Liver (tissue), 9 donors: ENCODE data around the gene POU5F1. TPM values are rescaled to one million over a fixed set of nuclear protein-coding genes. Genes with fewer than 3 reads are reported as not detected.
"Not testable (repeated sequence)": the region's sequence is repeated elsewhere in the genome, so short reads cannot be mapped to it uniquely, and the experiment has no call there.

Experiments
- DNase-seq: peaks from one replicate; pipeline ENCODE4 v3.0.0-alpha.2; 2017; ENCODE audit warnings: low spot score
- H3K27ac ChIP-seq, 2 donors: one replicate each; pipeline ENCODE4 v1.7.0; 2013; ENCODE audit warnings: inconsistent platforms in 2 of 2, low read length in 2 of 2, control low read depth in 1 of 2, low read depth in 1 of 2, mild to moderate bottlenecking in 1 of 2
- H3K27me3 ChIP-seq, 4 donors: one replicate each; pipeline versions ENCODE4 v1.6.1 to v1.7.0; 2013; ENCODE audit warnings: low read length in 3 of 4, inconsistent platforms in 1 of 4, mild to moderate bottlenecking in 1 of 4, moderate library complexity in 1 of 4; ENCODE audit not compliant: control insufficient read depth in 4 of 4, insufficient read depth in 4 of 4
- H3K36me3 ChIP-seq, 4 donors: one replicate each; pipeline versions ENCODE4 v1.6.1 to v1.7.0; 2013; ENCODE audit warnings: low read length in 3 of 4, mild to moderate bottlenecking in 3 of 4, low read depth in 1 of 4, moderate library complexity in 1 of 4; ENCODE audit not compliant: control insufficient read depth in 4 of 4, insufficient read depth in 3 of 4
- H3K4me1 ChIP-seq, 4 donors: one replicate each; pipeline versions ENCODE4 v1.6.1 to v1.7.0; 2013; ENCODE audit warnings: low read length in 3 of 4, mild to moderate bottlenecking in 3 of 4, moderate library complexity in 1 of 4; ENCODE audit not compliant: control insufficient read depth in 4 of 4, insufficient read depth in 4 of 4
- H3K4me3 ChIP-seq, 3 donors: one replicate each; pipeline versions ENCODE4 v1.6.1 to v1.7.0; 2013; ENCODE audit warnings: low read length in 3 of 3, control low read depth in 1 of 3, low read depth in 1 of 3, mild to moderate bottlenecking in 1 of 3
- H3K9ac ChIP-seq, 2 donors: one replicate each; pipeline ENCODE4 v1.7.0; 2013; ENCODE audit warnings: low read length in 2 of 2, mild to moderate bottlenecking in 2 of 2, moderate library complexity in 2 of 2, control low read depth in 1 of 2, low read depth in 1 of 2
- H3K9me3 ChIP-seq, 4 donors: one replicate each; pipeline versions ENCODE4 v1.6.1 to v1.7.0; 2013; ENCODE audit warnings: low read length in 3 of 4; ENCODE audit not compliant: control insufficient read depth in 4 of 4
- EGR1 ChIP-seq, 2 donors: IDR thresholded peaks; 2 replicates each; pipeline ENCODE4 v1.6.1; 2016 to 2018; ENCODE audit warnings: antibody characterized with exemption in 2 of 2, low read depth in 2 of 2
- FOXA1 ChIP-seq: IDR thresholded peaks from 2 replicates; pipeline ENCODE4 v1.6.1; 2016; ENCODE audit warnings: antibody characterized with exemption
- FOXA2 ChIP-seq: IDR thresholded peaks from 2 replicates; pipeline ENCODE4 v1.6.1; 2016; ENCODE audit warnings: antibody characterized with exemption
- GABPA ChIP-seq, 2 donors: IDR thresholded peaks in 1 of 2; conservative IDR thresholded peaks in 1 of 2; 2 replicates each; pipeline ENCODE4 v1.6.1; 2016; ENCODE audit warnings: antibody characterized with exemption in 2 of 2, mild to moderate bottlenecking in 1 of 2, moderate library complexity in 1 of 2
- HNF4A ChIP-seq, 2 donors: conservative IDR thresholded peaks; 2 replicates each; pipeline ENCODE4 v1.6.1; 2016; ENCODE audit warnings: antibody characterized with exemption in 2 of 2, mild to moderate bottlenecking in 2 of 2
- HNF4G ChIP-seq: IDR thresholded peaks from 2 replicates; pipeline ENCODE4 v1.6.1; 2016; ENCODE audit warnings: antibody characterized with exemption
- NR2F2 ChIP-seq: IDR thresholded peaks from 2 replicates; pipeline ENCODE4 v1.6.1; 2016; ENCODE audit warnings: antibody characterized with exemption
- RAD21 ChIP-seq, 2 donors: IDR thresholded peaks; 2 replicates each; pipeline ENCODE4 v1.6.1; 2016; ENCODE audit warnings: antibody characterized with exemption in 2 of 2, mild to moderate bottlenecking in 2 of 2
- RXRA ChIP-seq, 2 donors: IDR thresholded peaks; 2 replicates each; pipeline ENCODE4 v1.6.1; 2017 to 2018; ENCODE audit warnings: antibody characterized with exemption in 2 of 2, mild to moderate bottlenecking in 1 of 2
- SP1 ChIP-seq: IDR thresholded peaks from 2 replicates; pipeline ENCODE4 v1.6.1; 2018; ENCODE audit warnings: antibody characterized with exemption, mild to moderate bottlenecking
- TAF1 ChIP-seq: conservative IDR thresholded peaks from 2 replicates; pipeline ENCODE4 v1.6.1; 2016; ENCODE audit warnings: antibody characterized with exemption, mild to moderate bottlenecking
- YY1 ChIP-seq: IDR thresholded peaks from 2 replicates; pipeline ENCODE4 v1.6.1; 2016; ENCODE audit warnings: antibody characterized with exemption, mild to moderate bottlenecking
- WGBS: extraction: QIAGEN DNeasy Blood & Tissue Kit; methylation state at CpG from one replicate; pipeline ENCODE4 v1.1.7; 2013; 5-methylcytosine and 5-hydroxymethylcytosine counted together
- polyA plus RNA-seq, 2 donors: library from polyadenylated mRNA; stranded (reverse) in 1 of 2; unstranded in 1 of 2; fragments of 200-250 nt in 1 of 2; fragments of >200 nt in 1 of 2; fragmentation: Nextera tagmentation in 1 of 2; extraction: Ambion mirVana in 1 of 2; gene quantifications; one replicate each; pipeline versions ENCODE4 v1.2.1 to v1.2.3, GENCODE V29; 2013 to 2015
- total RNA-seq, 2 donors: library from RNA; depleted of rRNA; stranded (reverse); fragments of >200 nt; gene quantifications; one replicate each; pipeline ENCODE4 v1.2.3, GENCODE V29; 2014
- TF ChIP-seq, protein P1 (sequence below): IDR thresholded peaks from 2 replicates; pipeline ENCODE4 v1.6.1; 2016; ENCODE audit warnings: antibody characterized with exemption
- TF ChIP-seq, protein P2 (sequence below): IDR thresholded peaks from 2 replicates; pipeline ENCODE4 v1.6.1; 2016; ENCODE audit warnings: antibody characterized with exemption, mild to moderate bottlenecking
- TF ChIP-seq, protein P3 (sequence below): IDR thresholded peaks from 2 replicates; pipeline ENCODE4 v1.6.1; 2016; ENCODE audit warnings: antibody characterized with exemption
- TF ChIP-seq, protein P4 (sequence below): fragments of 150-350 bp; IDR thresholded peaks from 2 replicates; pipeline ENCODE4 v1.5.1; 2017; ENCODE audit warnings: improper control_type of control experiment, low read depth, low read length; ENCODE audit not compliant: missing input control
- TF ChIP-seq, protein P5 (sequence below): IDR thresholded peaks from 2 replicates; pipeline ENCODE4 v1.6.1; 2016; ENCODE audit warnings: antibody characterized with exemption
- donor health status: healthy.
- donor health status: healthy.
- donor health status: healthy.
- donor health status: healthy.
- donor health status: healthy.

POU5F1 gene
- total and polyA plus RNA-seq, 4 donors, result 0.32 to 3.2 TPM; not detected in 2

DNA sequence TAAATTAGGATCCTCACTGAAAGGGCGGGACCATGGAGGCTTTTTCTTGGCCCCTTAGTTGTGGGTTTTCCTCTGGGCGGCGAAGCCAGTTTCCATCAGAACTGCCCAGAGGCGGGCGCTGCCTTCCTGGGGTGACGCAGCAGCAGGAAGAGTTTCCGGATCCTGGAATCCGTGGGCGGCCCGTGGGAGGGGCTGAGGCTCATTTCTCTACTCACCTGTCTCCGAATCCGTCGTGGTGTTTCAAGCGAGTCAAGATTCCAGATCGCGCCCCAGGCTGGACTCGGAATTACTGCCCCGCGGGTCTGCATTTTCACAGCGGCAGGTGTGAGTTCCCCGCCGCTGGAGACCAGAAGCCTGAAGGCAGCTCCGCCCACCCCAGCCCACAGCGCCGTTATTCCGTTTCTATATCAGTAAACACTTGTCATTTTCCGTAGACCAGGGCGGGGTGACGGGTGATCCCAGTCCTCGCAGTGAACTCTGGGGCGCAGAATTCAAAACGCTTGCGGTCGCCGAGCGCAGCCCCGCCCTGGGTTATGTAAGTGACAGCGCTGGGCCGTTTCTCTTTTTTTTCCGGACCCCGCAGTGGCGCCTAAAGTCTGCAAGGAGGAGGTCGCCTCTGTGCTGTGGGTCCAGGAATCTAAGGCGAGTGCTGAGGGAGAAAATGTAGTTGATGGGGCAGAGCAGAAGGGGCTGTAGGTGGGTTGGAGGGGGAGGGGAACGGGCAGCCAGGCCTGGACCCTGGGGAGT, 27.2 kb upstream of the POU5F1 start:
- Histone ChIP-seq H3K27ac (peak overlapping the region; percentile 93 to 100), H3K9me3 (no peaks in the 10 kb centered on the region), H3K9ac (peak overlapping the region; percentile 89 to 97), H3K4me1 (peaks cover 2 to 10% (median 5%) of the 10 kb centered on the region in 4 donors), H3K4me3 (peak overlapping the region; percentile 80 to 96 (median 90)), H3K36me3 (peaks cover 0 to 2% (median under 1%) of the 10 kb centered on the region in 4 donors), H3K27me3 (no peaks in the 10 kb centered on the region)
- TF ChIP-seq FOXA2, result peak; percentile 4
- TF ChIP-seq TAF1, result no peak
- peak; percentile 57 to 83 for TF ChIP-seq GABPA (IDR thresholded peaks at IDR 0.05 in 1 of 2, conservative IDR thresholded peaks at IDR 0.05 in 1 of 2)
- TF ChIP-seq HNF4G, result no peak
- TF ChIP-seq RAD21 (IDR thresholded peaks at IDR 0.05), result no peak
- TF ChIP-seq EGR1 (IDR thresholded peaks at IDR 0.05; ENCODE audit: low read depth in 2 of 2), result peak; percentile 98 to 99
- TF ChIP-seq, protein P1, sequence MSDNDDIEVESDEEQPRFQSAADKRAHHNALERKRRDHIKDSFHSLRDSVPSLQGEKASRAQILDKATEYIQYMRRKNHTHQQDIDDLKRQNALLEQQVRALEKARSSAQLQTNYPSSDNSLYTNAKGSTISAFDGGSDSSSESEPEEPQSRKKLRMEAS, result peak; percentile 40
- TF ChIP-seq, protein P2, sequence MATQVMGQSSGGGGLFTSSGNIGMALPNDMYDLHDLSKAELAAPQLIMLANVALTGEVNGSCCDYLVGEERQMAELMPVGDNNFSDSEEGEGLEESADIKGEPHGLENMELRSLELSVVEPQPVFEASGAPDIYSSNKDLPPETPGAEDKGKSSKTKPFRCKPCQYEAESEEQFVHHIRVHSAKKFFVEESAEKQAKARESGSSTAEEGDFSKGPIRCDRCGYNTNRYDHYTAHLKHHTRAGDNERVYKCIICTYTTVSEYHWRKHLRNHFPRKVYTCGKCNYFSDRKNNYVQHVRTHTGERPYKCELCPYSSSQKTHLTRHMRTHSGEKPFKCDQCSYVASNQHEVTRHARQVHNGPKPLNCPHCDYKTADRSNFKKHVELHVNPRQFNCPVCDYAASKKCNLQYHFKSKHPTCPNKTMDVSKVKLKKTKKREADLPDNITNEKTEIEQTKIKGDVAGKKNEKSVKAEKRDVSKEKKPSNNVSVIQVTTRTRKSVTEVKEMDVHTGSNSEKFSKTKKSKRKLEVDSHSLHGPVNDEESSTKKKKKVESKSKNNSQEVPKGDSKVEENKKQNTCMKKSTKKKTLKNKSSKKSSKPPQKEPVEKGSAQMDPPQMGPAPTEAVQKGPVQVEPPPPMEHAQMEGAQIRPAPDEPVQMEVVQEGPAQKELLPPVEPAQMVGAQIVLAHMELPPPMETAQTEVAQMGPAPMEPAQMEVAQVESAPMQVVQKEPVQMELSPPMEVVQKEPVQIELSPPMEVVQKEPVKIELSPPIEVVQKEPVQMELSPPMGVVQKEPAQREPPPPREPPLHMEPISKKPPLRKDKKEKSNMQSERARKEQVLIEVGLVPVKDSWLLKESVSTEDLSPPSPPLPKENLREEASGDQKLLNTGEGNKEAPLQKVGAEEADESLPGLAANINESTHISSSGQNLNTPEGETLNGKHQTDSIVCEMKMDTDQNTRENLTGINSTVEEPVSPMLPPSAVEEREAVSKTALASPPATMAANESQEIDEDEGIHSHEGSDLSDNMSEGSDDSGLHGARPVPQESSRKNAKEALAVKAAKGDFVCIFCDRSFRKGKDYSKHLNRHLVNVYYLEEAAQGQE, result peak; percentile 67
- peak; percentile 77 to 81 for TF ChIP-seq RXRA (IDR thresholded peaks at IDR 0.05)
- TF ChIP-seq, protein P3, sequence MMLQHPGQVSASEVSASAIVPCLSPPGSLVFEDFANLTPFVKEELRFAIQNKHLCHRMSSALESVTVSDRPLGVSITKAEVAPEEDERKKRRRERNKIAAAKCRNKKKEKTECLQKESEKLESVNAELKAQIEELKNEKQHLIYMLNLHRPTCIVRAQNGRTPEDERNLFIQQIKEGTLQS, result peak; percentile 42
- TF ChIP-seq, protein P4, sequence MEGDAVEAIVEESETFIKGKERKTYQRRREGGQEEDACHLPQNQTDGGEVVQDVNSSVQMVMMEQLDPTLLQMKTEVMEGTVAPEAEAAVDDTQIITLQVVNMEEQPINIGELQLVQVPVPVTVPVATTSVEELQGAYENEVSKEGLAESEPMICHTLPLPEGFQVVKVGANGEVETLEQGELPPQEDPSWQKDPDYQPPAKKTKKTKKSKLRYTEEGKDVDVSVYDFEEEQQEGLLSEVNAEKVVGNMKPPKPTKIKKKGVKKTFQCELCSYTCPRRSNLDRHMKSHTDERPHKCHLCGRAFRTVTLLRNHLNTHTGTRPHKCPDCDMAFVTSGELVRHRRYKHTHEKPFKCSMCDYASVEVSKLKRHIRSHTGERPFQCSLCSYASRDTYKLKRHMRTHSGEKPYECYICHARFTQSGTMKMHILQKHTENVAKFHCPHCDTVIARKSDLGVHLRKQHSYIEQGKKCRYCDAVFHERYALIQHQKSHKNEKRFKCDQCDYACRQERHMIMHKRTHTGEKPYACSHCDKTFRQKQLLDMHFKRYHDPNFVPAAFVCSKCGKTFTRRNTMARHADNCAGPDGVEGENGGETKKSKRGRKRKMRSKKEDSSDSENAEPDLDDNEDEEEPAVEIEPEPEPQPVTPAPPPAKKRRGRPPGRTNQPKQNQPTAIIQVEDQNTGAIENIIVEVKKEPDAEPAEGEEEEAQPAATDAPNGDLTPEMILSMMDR, result no peak
- peak; percentile 69 for TF ChIP-seq SP1
- TF ChIP-seq, protein P5, sequence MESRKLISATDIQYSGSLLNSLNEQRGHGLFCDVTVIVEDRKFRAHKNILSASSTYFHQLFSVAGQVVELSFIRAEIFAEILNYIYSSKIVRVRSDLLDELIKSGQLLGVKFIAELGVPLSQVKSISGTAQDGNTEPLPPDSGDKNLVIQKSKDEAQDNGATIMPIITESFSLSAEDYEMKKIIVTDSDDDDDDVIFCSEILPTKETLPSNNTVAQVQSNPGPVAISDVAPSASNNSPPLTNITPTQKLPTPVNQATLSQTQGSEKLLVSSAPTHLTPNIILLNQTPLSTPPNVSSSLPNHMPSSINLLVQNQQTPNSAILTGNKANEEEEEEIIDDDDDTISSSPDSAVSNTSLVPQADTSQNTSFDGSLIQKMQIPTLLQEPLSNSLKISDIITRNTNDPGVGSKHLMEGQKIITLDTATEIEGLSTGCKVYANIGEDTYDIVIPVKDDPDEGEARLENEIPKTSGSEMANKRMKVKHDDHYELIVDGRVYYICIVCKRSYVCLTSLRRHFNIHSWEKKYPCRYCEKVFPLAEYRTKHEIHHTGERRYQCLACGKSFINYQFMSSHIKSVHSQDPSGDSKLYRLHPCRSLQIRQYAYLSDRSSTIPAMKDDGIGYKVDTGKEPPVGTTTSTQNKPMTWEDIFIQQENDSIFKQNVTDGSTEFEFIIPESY, result peak; percentile 57
- peak; percentile 66 for TF ChIP-seq NR2F2
- TF ChIP-seq FOXA1, result peak; percentile 19
- TF ChIP-seq YY1, result peak; percentile 90
- peak; percentile 19 to 53 for TF ChIP-seq HNF4A (conservative IDR thresholded peaks at IDR 0.05)
- peak; percentile 86 for DNase-seq
- WGBS, result under 1% methylated on average over 45 of the region's 45 CpGs

DNA sequence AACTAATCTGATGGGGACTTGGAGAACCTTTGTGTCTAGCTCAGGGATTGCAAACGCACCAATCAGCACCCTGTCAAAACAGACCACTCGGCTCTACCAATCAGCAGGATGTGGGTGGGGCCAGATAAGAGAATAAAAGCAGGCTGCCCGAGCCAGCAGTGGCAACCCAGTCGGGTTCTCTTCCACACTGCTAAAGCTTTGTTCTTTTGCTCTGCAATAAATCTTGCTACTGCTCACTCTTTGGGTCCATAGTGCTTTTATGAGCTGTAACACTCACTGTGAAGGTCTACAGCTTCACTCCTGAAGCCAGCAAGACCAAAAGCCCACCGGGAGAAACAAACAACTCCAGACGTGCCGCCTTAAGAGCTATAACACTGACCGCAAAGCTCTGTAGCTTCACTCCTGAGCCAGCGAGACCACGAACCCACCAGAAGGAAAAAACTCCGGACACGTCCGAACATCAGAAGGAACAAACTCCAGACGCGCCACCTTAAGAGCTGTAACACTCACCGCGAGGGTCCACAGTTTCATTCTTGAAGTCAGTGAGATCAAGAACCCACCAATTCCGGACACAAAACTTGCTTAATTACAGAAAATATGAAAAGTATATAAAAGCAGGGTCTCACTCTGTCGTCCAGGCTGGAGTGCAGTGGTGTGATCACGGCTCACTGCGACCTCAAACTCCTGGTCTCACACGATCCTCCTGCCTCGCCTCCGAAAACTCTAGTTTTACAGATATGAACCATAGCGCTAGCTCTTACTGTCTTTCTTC, 26.0 kb upstream of the POU5F1 start:
- not testable (repeated sequence) for H3K36me3 ChIP-seq, H3K9me3 ChIP-seq, H3K4me1 ChIP-seq, H3K27me3 ChIP-seq, H3K9ac ChIP-seq, DNase-seq, H3K4me3 ChIP-seq
- WGBS, result 72% methylated on average over 25 of the region's 25 CpGs
- peak overlapping the region; percentile 93 to 100 for H3K27ac ChIP-seq

DNA sequence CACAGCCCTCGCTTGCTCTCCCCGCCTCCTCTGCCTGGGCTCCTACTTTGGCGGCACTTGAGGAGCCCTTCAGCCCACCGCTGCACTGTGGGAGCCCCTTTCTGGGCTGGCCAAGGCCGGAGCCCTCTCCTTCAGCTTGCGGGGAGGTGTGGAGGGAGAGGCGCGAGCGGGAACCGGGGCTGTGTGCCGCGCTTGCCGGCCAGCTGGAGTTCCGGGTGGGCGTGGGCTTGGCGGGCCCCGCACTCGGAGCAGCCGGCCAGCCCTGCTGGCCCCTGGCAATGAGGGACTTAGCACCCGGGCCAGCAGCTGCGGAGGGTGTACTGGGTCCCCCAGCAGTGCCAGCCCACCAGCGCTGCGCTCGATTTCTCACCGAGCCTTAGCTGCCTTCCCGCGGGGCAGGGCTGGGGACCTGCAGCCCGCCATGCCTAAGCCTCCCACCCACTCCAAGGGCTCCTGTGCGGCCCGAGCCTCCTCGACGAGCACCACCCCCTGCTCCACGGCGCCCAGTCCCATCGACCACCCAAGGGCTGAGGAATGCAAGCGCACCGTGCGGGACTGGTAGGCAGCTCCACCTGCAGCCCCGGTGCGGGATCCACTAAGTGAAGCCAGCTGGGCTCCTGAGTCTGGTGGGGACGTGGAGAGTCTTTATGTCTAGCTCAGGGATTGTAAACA, 25.0 kb upstream of the POU5F1 start:
- H3K4me3 ChIP-seq, H3K36me3 ChIP-seq, H3K9me3 ChIP-seq, H3K27ac ChIP-seq, DNase-seq, H3K9ac ChIP-seq, H3K27me3 ChIP-seq, H3K4me1 ChIP-seq: not testable (repeated sequence)
- WGBS, result 95% methylated on average over 41 of the region's 41 CpGs
